Central memory CD8-positive, alpha-beta T cell (primary cell): ENCODE data around the gene C14orf119.
A peak's percentile ranks its signal among the peaks of the same experiment; 100 is the strongest.

Experiments
- ATAC-seq: fragments of 150-1000 bp; cut with Tn5 transposase; replicated peaks from 2 replicates; pipeline ENCODE4 v1.10.0; 2022; ENCODE audit warnings: mild to moderate bottlenecking, moderate FRiP score, moderate number of reproducible peaks; ENCODE audit not compliant: poor library complexity, severe bottlenecking; ENCODE audit errors: extremely low read depth
- DNase-seq, 2 donors: peaks; one replicate each; pipeline ENCODE4 v3.0.0; 2021; ENCODE audit warnings: low spot score in 2 of 2
- H3K27ac Mint-ChIP-seq: one replicate; pipeline ENCODE4 v1.8.0; 2022; ENCODE audit warnings: low read depth, mild to moderate bottlenecking, moderate library complexity, mixed read lengths
- H3K27me3 Mint-ChIP-seq: one replicate; pipeline ENCODE4 v1.8.0; 2022; ENCODE audit warnings: mixed read lengths
- H3K36me3 Mint-ChIP-seq: one replicate; pipeline ENCODE4 v1.8.0; 2022; ENCODE audit warnings: mild to moderate bottlenecking, moderate library complexity, mixed read lengths; ENCODE audit not compliant: insufficient read depth
- H3K4me1 Mint-ChIP-seq: one replicate; pipeline ENCODE4 v1.8.0; 2022; ENCODE audit warnings: mixed read lengths
- H3K4me3 Mint-ChIP-seq: one replicate; pipeline ENCODE4 v1.8.0; 2022; ENCODE audit warnings: mild to moderate bottlenecking, moderate library complexity, mixed read lengths
- H3K9me3 Mint-ChIP-seq: one replicate; pipeline ENCODE4 v1.8.0; 2022; ENCODE audit warnings: mixed read lengths

The C14orf119 gene

DNA sequence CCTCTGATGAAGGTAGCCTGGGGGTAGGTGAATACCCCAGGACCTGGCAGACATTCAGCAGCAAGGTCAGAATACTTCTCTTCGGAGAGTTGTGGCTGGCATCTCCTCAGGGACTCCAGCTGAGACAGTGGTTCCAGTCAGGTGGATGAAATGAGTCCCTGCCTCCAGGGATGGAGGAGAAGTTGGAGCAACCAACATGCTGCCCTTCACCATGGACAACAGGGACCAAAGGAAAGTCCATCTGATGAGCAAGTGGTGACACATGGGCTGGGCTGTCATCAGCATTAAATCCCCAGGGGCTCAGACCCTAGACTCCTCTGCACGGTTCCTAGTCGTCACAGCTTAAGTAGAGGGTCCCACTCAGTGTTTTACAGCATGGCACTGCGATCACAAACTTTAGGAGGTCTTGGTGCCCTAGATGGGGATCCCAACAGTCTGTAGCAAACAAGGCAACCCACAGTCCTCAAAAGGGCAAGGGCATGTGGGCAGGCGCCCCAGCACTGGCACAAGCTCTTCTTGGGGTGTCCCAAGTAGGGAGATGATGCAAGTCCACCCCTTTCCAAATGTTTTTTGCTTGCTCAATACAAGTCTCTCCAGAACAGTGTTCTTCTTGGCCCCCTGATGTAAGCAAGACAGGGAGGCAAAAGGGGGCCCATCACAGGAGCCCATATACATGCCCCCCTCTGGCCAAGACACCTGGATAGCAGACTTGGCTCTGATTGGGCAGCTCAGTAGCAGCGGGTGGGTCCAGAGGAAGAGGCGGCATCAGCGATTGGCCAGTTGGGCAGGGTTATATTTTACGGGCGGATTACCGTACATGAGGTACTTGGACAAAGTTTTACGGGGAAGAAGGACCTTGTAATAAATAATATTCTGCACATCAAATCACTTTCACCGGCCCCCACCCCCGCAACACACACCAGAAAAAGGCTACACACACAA, 27.2 kb upstream of the C14orf119 start:
- ATAC-seq, result no peak
- Mint-ChIP-seq H3K27me3 (no peaks in the 10 kb centered on the region), H3K27ac (no peak overlapping the region), H3K4me3 (no peak overlapping the region), H3K9me3 (no peaks in the 10 kb centered on the region), H3K4me1 (peaks cover 47% of the 10 kb centered on the region), H3K36me3 (peaks cover 62% of the 10 kb centered on the region)
- DNase-seq, result peak in 1 of 2 donors; percentile 12

DNA sequence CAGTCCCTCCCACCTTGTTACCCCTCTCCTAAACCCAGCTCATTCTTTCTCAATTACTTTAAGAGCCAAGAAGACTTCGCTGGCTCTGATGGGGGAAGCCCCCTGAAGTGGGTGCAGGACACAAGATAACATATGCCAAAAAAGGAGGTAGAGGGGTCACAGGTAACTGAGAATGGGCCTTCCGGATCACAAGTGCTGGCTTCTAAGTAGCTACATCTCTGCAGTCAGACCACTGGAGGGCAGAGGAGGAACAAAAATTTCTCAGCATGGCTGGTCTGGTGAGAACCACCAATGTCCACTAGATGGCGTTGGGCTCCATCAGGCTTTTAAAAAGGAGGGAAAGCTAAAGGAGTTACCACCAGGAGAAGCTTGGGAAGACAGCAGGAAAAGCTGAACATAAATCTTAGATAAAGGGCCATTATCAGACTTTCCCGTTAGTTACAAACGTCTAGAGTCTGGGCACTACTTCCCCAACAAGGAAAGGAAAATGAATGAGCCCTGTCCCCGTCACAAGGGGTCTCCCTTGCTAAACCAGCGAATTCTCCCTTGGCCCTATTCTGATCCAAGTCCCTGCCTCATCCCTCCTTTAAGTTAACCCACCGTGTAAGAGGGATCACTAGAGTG, 26.4 kb upstream of the C14orf119 start:
- peak; percentile 86 for ATAC-seq
- Mint-ChIP-seq H3K36me3 (peaks cover 64% of the 10 kb centered on the region), H3K4me3 (peak overlapping the region; percentile 34), H3K4me1 (peaks cover 42% of the 10 kb centered on the region), H3K27ac (no peak overlapping the region), H3K9me3 (no peaks in the 10 kb centered on the region), H3K27me3 (no peaks in the 10 kb centered on the region)
- peak; percentile 55 to 68 for DNase-seq

DNA sequence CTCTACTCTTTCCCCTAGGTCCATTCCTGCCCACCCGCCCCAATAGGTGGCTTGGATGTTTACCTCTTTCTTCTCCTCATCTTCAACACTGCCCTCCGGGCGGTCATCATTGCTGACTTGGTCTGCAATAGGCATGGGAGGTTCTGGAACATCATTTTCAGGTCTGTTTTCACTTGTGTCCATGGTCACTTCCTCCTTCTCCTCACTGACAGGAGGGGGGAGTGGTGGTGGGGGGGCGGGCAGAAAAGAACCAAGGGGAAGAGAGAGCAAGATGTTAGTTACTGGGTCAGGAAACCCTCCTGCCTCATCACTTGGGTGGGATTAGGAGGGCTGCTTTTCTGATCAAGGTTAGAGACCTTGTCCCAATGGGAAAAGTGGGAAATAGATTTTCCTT, 25.9 kb upstream of the C14orf119 start:
- ATAC-seq, result no peak
- Mint-ChIP-seq H3K27ac (no peak overlapping the region), H3K4me1 (peaks cover 42% of the 10 kb centered on the region), H3K4me3 (no peak overlapping the region), H3K9me3 (no peaks in the 10 kb centered on the region), H3K27me3 (no peaks in the 10 kb centered on the region), H3K36me3 (peaks cover 63% of the 10 kb centered on the region)
- no peak for DNase-seq

DNA sequence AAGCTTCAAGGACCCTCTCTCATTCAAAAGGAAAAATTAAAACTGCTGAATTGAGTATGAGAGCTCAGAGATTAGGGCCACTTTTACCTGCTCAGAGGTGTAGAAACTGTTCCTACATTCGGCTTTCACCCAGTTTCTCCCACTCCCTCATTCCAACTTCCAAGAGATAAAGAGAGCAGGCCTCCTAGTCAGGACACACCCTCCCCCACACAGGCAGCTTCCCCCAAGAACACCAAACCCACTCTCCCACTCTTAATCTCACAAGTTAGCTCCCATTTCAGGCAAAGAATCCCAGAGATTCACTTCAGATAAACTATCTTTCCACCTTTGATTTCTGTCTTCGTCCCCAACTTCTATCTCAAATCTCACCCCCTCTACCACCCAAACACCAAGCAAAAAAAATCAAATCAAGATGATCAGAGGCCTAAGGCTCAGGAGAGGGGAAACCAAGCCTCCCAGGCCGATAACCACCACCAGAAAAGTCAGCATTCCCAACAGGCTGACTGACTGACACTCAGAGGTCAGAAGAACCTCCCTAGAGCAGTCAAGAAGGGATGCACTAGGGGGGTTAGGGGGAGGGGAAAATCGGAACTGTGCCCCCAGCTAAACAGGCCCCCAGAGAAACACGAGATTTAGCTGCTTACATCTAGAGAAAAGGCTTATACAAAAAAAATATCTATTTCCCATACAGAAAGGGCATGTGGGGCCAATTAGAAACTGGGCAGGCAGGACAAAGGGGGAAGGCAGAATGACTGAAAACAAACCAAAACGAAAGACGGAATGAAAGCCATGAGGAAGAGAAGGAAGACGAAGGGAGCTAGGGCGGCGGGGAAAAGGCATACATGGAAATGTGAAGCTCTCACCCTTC, 24.8 kb upstream of the C14orf119 start:
- H3K36me3 Mint-ChIP-seq, result peaks cover 66% of the 10 kb centered on the region
- H3K4me3 Mint-ChIP-seq, result peak overlapping the region; percentile 78
- DNase-seq (peak in 1 of 2 donors; percentile 4), ATAC-seq (no peak)
- H3K27me3 Mint-ChIP-seq, result no peaks in the 10 kb centered on the region
- H3K9me3 Mint-ChIP-seq, result no peaks in the 10 kb centered on the region
- peaks cover 42% of the 10 kb centered on the region for H3K4me1 Mint-ChIP-seq
- H3K27ac Mint-ChIP-seq, result peak overlapping the region; percentile 79

DNA sequence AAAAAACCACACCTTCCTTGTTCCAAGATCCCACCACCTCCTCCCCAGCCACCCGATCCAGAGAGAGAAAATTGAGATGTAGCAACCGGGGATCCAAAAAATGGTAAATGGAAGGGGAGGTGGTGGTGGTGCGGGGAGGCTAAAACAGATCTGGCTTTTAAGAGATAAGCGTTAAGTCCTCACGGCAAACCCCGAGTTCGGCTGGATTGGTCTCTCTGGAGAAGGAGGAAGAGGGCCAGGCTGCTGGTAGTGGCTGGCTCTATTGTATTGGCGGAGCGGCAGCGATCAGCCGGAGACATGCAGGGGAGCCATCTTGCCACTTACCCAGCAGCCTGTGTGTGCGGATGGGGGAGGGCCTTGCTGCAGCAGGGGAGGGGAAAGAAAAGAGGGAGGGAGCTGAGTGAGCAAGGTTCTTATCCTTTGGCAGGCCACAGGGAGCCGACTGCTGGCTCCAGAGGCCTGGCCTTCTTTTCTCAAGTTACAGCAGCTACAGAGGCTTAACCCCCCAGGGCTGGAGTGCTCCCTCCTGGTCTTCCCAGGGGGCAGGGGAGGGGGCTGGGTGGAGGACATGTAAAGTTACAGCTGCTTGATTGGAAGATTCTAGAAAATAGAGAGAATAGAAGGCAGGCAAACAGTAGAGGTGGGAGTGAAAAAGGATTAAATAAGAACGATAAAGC, 23.9 kb upstream of the C14orf119 start:
- Mint-ChIP-seq H3K36me3 (peaks cover 69% of the 10 kb centered on the region), H3K4me1 (peaks cover 35% of the 10 kb centered on the region)

DNA sequence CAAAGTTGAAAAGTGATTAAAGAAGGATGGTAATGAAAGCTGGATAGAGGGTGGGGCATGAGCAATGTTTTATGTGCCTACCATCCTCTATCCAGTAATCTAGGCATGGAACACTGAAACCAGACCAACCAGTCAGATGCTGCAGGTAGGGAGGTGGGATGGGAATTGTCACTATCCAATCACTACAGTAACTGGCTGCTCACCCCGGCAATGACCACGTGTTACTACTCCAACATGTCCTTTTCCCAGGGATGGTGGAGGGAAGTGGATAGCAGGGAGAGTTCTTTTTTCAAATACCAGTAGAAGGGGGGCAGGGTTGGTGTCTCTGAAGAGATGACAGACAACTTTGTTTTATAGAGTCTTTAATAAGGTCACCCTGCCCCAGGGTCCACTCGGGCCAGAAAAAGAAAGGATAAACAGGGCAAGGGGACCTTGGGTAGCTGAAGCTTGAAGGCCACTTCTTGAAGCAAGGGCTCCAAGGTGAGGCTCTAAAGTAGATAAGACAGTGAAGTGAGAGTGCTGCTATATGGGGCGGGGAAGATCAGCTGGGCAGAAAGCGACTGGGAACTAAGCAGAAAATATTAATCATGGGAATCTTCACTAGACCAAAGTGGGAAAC, 23.3 kb upstream of the C14orf119 start:
- DNase-seq (no peak), ATAC-seq (no peak)
- Mint-ChIP-seq H3K27ac (peak overlapping the region; percentile 79), H3K36me3 (peaks cover 71% of the 10 kb centered on the region), H3K4me1 (peaks cover 35% of the 10 kb centered on the region), H3K27me3 (no peaks in the 10 kb centered on the region), H3K9me3 (no peaks in the 10 kb centered on the region), H3K4me3 (peak overlapping the region; percentile 78)

More for the DNA sequence above, 23.9 kb upstream of the C14orf119 start:
- Mint-ChIP-seq H3K4me3 (peak overlapping the region; percentile 78), H3K27me3 (no peaks in the 10 kb centered on the region), H3K27ac (peak overlapping the region; percentile 79), H3K9me3 (no peaks in the 10 kb centered on the region)
- peak; percentile 44 to 54 for DNase-seq
- ATAC-seq, result peak; percentile 84

DNA sequence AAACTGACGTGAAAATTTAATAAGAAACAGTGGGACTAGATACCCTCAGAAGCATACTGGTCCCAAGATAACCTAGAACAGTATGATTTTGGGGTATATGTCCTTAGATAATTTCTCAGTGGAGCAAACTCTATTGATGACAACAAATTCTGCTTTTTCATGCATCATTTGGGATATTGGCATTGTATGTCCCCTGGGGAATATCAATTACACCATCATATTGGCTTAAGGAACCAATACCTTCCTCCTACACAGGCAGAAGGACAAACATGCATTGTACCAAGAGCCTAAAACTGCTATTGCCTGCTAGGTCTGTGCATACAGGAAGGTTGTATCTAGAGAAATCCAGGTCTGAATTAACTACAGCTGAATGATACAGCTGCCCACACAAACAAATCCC, 20.4 kb upstream of the C14orf119 start:
- DNase-seq (no peak), ATAC-seq (no peak)
- no peaks in the 10 kb centered on the region for H3K9me3 Mint-ChIP-seq
- H3K4me3 Mint-ChIP-seq, result no peak overlapping the region
- H3K27ac Mint-ChIP-seq, result no peak overlapping the region
- H3K27me3 Mint-ChIP-seq, result no peaks in the 10 kb centered on the region
- peaks cover 82% of the 10 kb centered on the region for H3K36me3 Mint-ChIP-seq
- H3K4me1 Mint-ChIP-seq, result peaks cover 22% of the 10 kb centered on the region

DNA sequence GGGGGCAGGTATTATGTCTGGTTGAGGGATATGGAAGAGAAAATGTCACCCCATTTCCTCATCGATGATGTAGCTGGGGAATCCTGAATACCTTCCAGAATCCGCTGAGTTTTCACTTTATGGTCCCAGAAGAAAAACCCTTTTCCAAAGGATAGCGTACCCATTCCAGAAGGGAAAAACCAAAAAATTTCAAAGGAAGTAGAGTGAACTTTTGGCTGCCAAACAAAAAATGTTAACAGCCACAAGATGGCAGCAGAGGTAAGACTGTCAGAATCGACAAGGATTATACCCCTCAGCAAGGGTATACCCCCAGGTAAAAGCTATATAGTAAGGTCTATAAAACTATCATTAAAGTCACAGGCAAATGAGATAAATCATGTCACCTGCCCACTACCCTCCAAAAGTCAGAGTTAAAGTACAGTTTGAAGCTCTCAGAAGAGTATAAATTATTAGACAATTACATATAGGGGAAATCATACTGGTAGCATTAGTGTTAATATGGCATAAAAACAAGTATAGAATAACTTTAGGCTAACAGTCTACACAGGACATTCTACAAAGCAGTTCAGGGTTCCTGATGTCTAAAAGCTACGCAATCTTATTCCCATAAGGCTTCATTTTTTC, 18.4 kb upstream of the C14orf119 start:
- DNase-seq, result peak in 1 of 2 donors; percentile 14
- no peaks in the 10 kb centered on the region for H3K27me3 Mint-ChIP-seq
- no peak for ATAC-seq
- H3K36me3 Mint-ChIP-seq, result peaks cover 88% of the 10 kb centered on the region
- no peak overlapping the region for H3K4me3 Mint-ChIP-seq
- peaks cover 8% of the 10 kb centered on the region for H3K4me1 Mint-ChIP-seq
- no peak overlapping the region for H3K27ac Mint-ChIP-seq
- no peaks in the 10 kb centered on the region for H3K9me3 Mint-ChIP-seq

DNA sequence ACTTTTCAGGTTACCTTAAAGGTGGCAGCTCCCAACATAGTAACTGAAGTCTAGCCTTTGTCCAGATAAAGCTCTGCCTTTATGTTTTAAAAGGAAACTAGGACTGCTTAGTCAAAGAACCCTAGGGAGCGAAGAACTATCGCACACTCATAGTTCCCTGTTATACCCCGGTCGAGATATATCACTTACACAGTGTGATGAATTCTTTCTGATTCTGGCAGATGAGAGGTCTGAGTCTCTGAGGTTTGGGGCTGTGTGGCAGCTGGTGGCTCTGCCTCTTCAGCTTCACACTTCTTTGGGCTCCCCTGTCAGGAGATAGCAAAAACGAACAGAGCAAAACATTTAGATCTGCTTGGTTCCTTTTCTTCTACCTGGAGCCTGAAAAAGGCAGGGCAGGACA, 17.3 kb upstream of the C14orf119 start:
- ATAC-seq (no peak), DNase-seq (no peak)
- no peak overlapping the region for H3K4me3 Mint-ChIP-seq
- no peaks in the 10 kb centered on the region for H3K27me3 Mint-ChIP-seq
- no peak overlapping the region for H3K27ac Mint-ChIP-seq
- H3K4me1 Mint-ChIP-seq, result peaks cover 4% of the 10 kb centered on the region
- H3K9me3 Mint-ChIP-seq, result no peaks in the 10 kb centered on the region
- H3K36me3 Mint-ChIP-seq, result peaks cover 87% of the 10 kb centered on the region

DNA sequence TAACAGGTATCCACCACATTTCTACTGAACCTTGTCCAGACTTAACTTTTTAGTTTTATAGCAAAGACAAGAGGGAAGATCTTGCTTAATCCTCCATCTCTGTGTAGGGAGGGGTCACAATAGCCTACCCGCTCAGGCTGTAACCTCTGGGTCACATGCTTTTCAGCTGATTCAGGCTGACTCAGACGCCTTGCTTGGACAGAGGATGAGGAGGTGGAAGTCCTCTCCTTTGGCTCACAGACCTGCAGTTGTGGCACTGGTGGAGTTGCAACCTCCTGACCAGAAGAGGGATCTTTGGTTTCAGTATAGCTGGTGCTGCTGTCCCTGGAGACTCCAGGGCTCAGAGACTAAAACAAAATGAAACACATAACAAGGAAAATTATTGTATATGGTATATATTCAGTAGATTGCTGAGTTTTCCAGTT, 16.6 kb upstream of the C14orf119 start:
- DNase-seq (no peak), ATAC-seq (no peak)
- H3K36me3 Mint-ChIP-seq, result peaks cover 89% of the 10 kb centered on the region
- peaks cover 4% of the 10 kb centered on the region for H3K4me1 Mint-ChIP-seq
- H3K27ac Mint-ChIP-seq, result no peak overlapping the region
- no peaks in the 10 kb centered on the region for H3K9me3 Mint-ChIP-seq
- H3K27me3 Mint-ChIP-seq, result no peaks in the 10 kb centered on the region
- H3K4me3 Mint-ChIP-seq, result no peak overlapping the region

DNA sequence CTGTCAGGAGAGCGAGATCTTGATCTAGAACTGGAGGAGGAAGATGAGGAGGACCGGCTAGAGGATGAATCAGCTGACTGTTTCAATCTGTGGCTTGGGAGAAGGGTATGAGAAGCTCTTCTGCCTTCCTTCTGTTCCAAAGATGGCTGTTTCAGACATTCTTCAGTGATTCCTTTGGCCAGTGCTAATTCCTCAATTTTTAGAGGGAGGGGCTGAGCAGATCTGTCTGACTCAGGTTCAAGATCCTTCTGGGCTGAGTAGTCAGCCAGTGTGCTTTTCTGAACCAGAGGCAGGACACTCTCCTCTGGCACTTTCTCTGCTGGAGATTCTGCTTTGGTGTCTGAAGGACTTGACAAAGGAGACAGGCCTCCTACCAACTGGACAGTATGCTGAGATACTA, 15.6 kb upstream of the C14orf119 start:
- Mint-ChIP-seq H3K4me3 (no peak overlapping the region), H3K27me3 (no peaks in the 10 kb centered on the region), H3K36me3 (peaks cover 90% of the 10 kb centered on the region), H3K4me1 (peaks cover 4% of the 10 kb centered on the region), H3K9me3 (no peaks in the 10 kb centered on the region), H3K27ac (no peak overlapping the region)
- DNase-seq (no peak), ATAC-seq (no peak)
